IMR-90 (cell line): ENCODE results near the gene CD81. TPM values are rescaled to one million over a fixed set of nuclear protein-coding genes. Genes with fewer than 3 reads are reported as not detected.
"Not testable (repeated sequence)": the region's sequence is repeated elsewhere in the genome, so short reads cannot be mapped to it uniquely, and the experiment has no call there.

Source experiments
- ATAC-seq: fragments of 200-7000 bp; cut with Tn5 transposase; 2 replicates; pipeline ENCODE4 v1.9.1; 2020; ENCODE audit warnings: low read depth, mild to moderate bottlenecking, moderate library complexity
- BruUV-seq: library from RNA; stranded (reverse); fragments of 400-500 nt; replicated peaks from 2 replicates; lab custom pipeline; 2021; lab: Mats Ljungman, UMichigan
- CTCF ChIA-PET: fragments of 300-600 bp; formaldehyde crosslinking; extraction: SDS; loops from one replicate; lab custom pipeline; 2021; ENCODE audit warnings: antibody characterized with exemption; lab: Yijun Ruan, JAX
- POLR2A ChIA-PET: fragments of 300-600 bp; sonication (Branson Sonifier 250); formaldehyde crosslinking; loops from one replicate; lab custom pipeline; 2022; ENCODE audit warnings: antibody characterized with exemption; ENCODE audit not compliant: unreplicated experiment; lab: Charles Lee
- DNase-seq: peaks from one replicate; pipeline ENCODE4 v3.0.0; 2013
- H2AFZ ChIP-seq: replicated peaks from 2 replicates; pipeline ENCODE3; 2013; ENCODE audit warnings: low read length, mild to moderate bottlenecking; ENCODE audit not compliant: poor library complexity
- H2AK5ac ChIP-seq: 2 replicates; pipeline ENCODE4 v1.6.1; 2013; ENCODE audit warnings: low read depth, low read length, inconsistent platforms
- H2AK9ac ChIP-seq: replicated peaks from 2 replicates; pipeline ENCODE3; 2013; ENCODE audit warnings: mild to moderate bottlenecking, low read depth, low read length, moderate library complexity; ENCODE audit not compliant: poor library complexity
- H2BK120ac ChIP-seq: 2 replicates; pipeline ENCODE4 v1.6.1; 2013; ENCODE audit warnings: low read depth, low read length, inconsistent platforms
- H2BK15ac ChIP-seq: 3 replicates; pipeline ENCODE4 v1.6.1; 2013; ENCODE audit warnings: low read depth, low read length, inconsistent platforms
- H2BK20ac ChIP-seq: 2 replicates; pipeline ENCODE4 v1.6.1; 2013; ENCODE audit warnings: low read depth, mild to moderate bottlenecking, inconsistent platforms, low read length, moderate library complexity
- H2BK5ac ChIP-seq: 2 replicates; pipeline ENCODE4 v1.6.1; 2013; ENCODE audit warnings: mild to moderate bottlenecking, low read depth, low read length, inconsistent platforms; ENCODE audit not compliant: poor library complexity, severe bottlenecking
- H3K14ac ChIP-seq: replicated peaks from 2 replicates; pipeline ENCODE4 v1.6.1; 2013; ENCODE audit warnings: low read depth, low read length, inconsistent platforms
- H3K18ac ChIP-seq: 2 replicates; pipeline ENCODE4 v1.6.1; 2013; ENCODE audit warnings: low read depth, low read length, control low read depth
- H3K23ac ChIP-seq: 2 replicates; pipeline ENCODE4 v1.6.1; 2013; ENCODE audit warnings: low read depth, low read length, inconsistent platforms
- H3K27ac ChIP-seq: 2 replicates; pipeline ENCODE4 v1.5.1; 2013; ENCODE audit warnings: mild to moderate bottlenecking, control low read depth, low read length; ENCODE audit not compliant: insufficient read depth
- H3K27me3 ChIP-seq: 2 replicates; pipeline ENCODE4 v1.6.1; 2013; ENCODE audit warnings: low read length; ENCODE audit not compliant: control insufficient read depth, insufficient read depth
- H3K36me3 ChIP-seq: 2 replicates; pipeline ENCODE4 v1.6.1; 2013; ENCODE audit warnings: low read length, mixed read lengths; ENCODE audit not compliant: control insufficient read depth, insufficient read depth
- H3K4ac ChIP-seq: 2 replicates; pipeline ENCODE4 v1.6.1; 2013; ENCODE audit warnings: low read depth, low read length, inconsistent platforms
- H3K4me1 ChIP-seq: 2 replicates; pipeline ENCODE4 v1.6.1; 2013; ENCODE audit warnings: low read length, mixed read lengths; ENCODE audit not compliant: control insufficient read depth, insufficient read depth
- H3K4me2 ChIP-seq: 2 replicates; pipeline ENCODE4 v1.6.1; 2013; ENCODE audit warnings: low read depth, mild to moderate bottlenecking, control low read depth, low read length, moderate library complexity
- H3K4me3 ChIP-seq: 2 replicates; pipeline ENCODE4 v1.5.1; 2013; ENCODE audit warnings: low read depth, mild to moderate bottlenecking, control low read depth, low read length, moderate library complexity; ENCODE audit not compliant: insufficient read depth
- H3K56ac ChIP-seq: 2 replicates; pipeline ENCODE4 v1.6.1; 2013; ENCODE audit warnings: low read length, inconsistent platforms; ENCODE audit not compliant: insufficient read depth; ENCODE audit errors: extremely low read depth
- H3K79me1 ChIP-seq, 2 experiments: 2 replicates each; pipeline ENCODE4 v1.6.1; 2013; ENCODE audit warnings: low read length in 2 of 2, inconsistent platforms in 1 of 2, low read depth in 1 of 2
- H3K9ac ChIP-seq: 2 replicates; pipeline ENCODE4 v1.6.1; 2013; ENCODE audit warnings: low read depth, low read length, control low read depth
- H3K9me1 ChIP-seq: 2 replicates; pipeline ENCODE4 v1.6.1; 2013; ENCODE audit warnings: low read length, inconsistent platforms; ENCODE audit not compliant: insufficient read depth
- H3K9me3 ChIP-seq: 2 replicates; pipeline ENCODE4 v1.6.1; 2013; ENCODE audit warnings: low read length; ENCODE audit not compliant: control insufficient read depth, insufficient read depth
- H4K20me1 ChIP-seq: 2 replicates; pipeline ENCODE4 v1.6.1; 2013; ENCODE audit warnings: low read length, inconsistent platforms; ENCODE audit not compliant: insufficient read depth
- H4K5ac ChIP-seq: 2 replicates; pipeline ENCODE4 v1.6.1; 2013; ENCODE audit warnings: mild to moderate bottlenecking, low read depth, low read length, control low read depth
- H4K8ac ChIP-seq, 2 experiments: 2 replicates each; pipeline ENCODE4 v1.6.1; 2013; ENCODE audit warnings: low read depth in 2 of 2, low read length in 2 of 2, control low read depth in 1 of 2, inconsistent platforms in 1 of 2
- H4K91ac ChIP-seq: 2 replicates; pipeline ENCODE4 v1.6.1; 2013; ENCODE audit warnings: low read depth, low read length, inconsistent platforms; ENCODE audit not compliant: insufficient read depth
- MAZ ChIP-seq: IDR thresholded peaks from 2 replicates; pipeline ENCODE4 v1.6.1; 2012; ENCODE audit warnings: low read depth, mild to moderate bottlenecking, low read length, improper control_type of control experiment, moderate library complexity, borderline replicate concordance
- MXI1 ChIP-seq: IDR thresholded peaks from 2 replicates; pipeline ENCODE4 v1.6.1; 2012; ENCODE audit warnings: low read depth, mild to moderate bottlenecking, low read length, moderate library complexity, borderline replicate concordance
- NFE2L2 ChIP-seq: fragments of 150-350 bp; IDR thresholded peaks from 2 replicates; pipeline ENCODE4 v1.6.1; 2016; ENCODE audit warnings: low read depth, mild to moderate bottlenecking, low read length
- POLR2A ChIP-seq: IDR thresholded peaks from 2 replicates; pipeline ENCODE4 v1.6.1; 2012; ENCODE audit warnings: mild to moderate bottlenecking, low read depth, low read length
- RCOR1 ChIP-seq: IDR thresholded peaks from 2 replicates; pipeline ENCODE4 v1.6.1; 2012; ENCODE audit warnings: mild to moderate bottlenecking, low read length, improper control_type of control experiment; ENCODE audit not compliant: insufficient replicate concordance
- WGBS, 2 experiments: methylation state at CpG; one replicate each; pipeline versions ENCODE4 v1.1.5 to v1.1.7; 2013; ENCODE audit warnings: missing lambda C conversion rate in 2 of 2; ENCODE audit not compliant: insufficient read length in 1 of 2; ENCODE audit errors: extremely low coverage in 2 of 2; 5-methylcytosine and 5-hydroxymethylcytosine counted together
- dilution Hi-C: fragments of 300-500 bp; cut with HindIII; formaldehyde crosslinking; loops from one replicate; pipeline ENCODE4 v1.14.3; 2018; ENCODE audit warnings: low sequenced_read_pairs; ENCODE audit not compliant: unreplicated experiment
- in situ Hi-C: fragments of 300-500 bp; cut with MboI; formaldehyde crosslinking; loops from 3 replicates; pipeline ENCODE4 v1.14.3; 2019; ENCODE audit warnings: low sequenced_read_pairs, inconsistent platforms, mixed read lengths
- intact Hi-C: fragments of 100-400 bp; cut with micrococcal nuclease; formaldehyde crosslinking; loops from 2 replicates; pipeline ENCODE4 v1.10.0; 2022
- polyA plus RNA-seq, 3 experiments: library from polyadenylated mRNA; depleted of rRNA; stranded (reverse); fragments of >200 nt; gene quantifications; 2 replicates each; pipeline ENCODE4 v1.2.3, GENCODE V29; 2012; ENCODE audit warnings: low replicate concordance in 1 of 3
- total RNA-seq: library from RNA; depleted of rRNA; stranded (reverse); fragments of >200 nt; gene quantifications from 2 replicates; pipeline ENCODE4 v1.2.3, GENCODE V29; 2012
- TF ChIP-seq, protein P1 (sequence below): fragments of 150-350 bp; IDR thresholded peaks from 2 replicates; pipeline ENCODE4 v1.6.1; 2017; ENCODE audit warnings: mild to moderate bottlenecking, antibody characterized with exemption, low read length, low read depth

Gene CD81
- total and polyA plus RNA-seq, 2 of the 4 experiments (the other 2 are of a cell fraction) = 159 to 689 TPM

DNA sequence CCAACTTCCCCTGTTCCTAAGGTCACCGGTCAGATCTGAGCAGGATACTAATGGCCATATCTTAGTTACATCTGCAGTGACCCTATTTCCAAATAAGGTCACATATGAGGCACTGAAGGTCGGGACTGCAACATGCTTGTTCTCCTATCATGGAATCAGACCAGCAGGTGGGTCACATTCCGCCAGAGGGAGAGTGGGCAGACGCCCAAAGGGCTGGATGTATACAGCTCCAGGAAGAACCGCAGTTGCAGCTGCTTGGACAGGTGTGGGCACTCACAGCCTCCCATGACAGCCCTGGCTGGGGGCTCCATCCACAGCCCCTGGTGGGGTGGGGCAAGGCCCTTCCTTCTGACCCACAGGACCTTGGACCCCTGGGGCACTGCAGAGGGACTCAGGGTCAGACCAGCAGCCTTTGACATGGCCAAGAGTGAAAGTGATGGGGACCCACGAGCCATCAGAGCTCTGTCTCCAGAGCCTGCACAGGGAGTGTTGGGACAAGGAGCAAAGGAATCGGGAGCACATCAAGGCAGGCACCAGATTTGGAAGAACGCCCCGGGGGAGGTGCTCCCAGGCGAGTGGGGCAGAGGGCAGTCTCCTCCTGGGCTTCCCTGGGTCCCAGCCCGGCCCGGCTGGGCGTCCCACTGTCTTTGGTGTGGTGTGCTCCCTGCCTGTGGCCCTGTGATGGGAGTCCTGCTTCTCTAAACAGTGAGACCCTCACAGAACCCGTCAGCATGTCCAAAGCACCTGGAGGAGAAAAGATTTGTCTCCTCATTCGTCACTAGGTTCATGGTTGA is 13.3 kb upstream of the CD81 start:
- H2BK20ac ChIP-seq = no peak overlapping the region
- no peak overlapping the region for H3K27ac ChIP-seq
- H3K27me3 ChIP-seq = peaks cover 5% of the 10 kb centered on the region; the same call in 1 of the 2 replicates
- H3K4me3 ChIP-seq = no peak overlapping the region
- no peak overlapping the region for H4K91ac ChIP-seq
- H3K9me3 ChIP-seq = no peaks in the 10 kb centered on the region
- no peak overlapping the region for H4K5ac ChIP-seq
- no peak overlapping the region for H2AK5ac ChIP-seq
- BruUV-seq = no TSS peak
- H2AFZ ChIP-seq = no peak overlapping the region
- H3K14ac ChIP-seq = no peak overlapping the region
- H2BK5ac ChIP-seq = no peak overlapping the region
- POLR2A ChIA-PET = no interaction called here
- H3K36me3 ChIP-seq = no peaks in the 10 kb centered on the region
- DNase-seq = no peak
- H3K4ac ChIP-seq = no peak overlapping the region
- no peak overlapping the region for H2BK15ac ChIP-seq
- dilution Hi-C loops = no loop called here
- intact Hi-C loops = no loop called here
- H4K8ac ChIP-seq = no peak overlapping the region
- H3K79me1 ChIP-seq = no peaks in the 10 kb centered on the region
- H3K23ac ChIP-seq = no peak overlapping the region
- in situ Hi-C loops = no loop called here
- no peak for TF ChIP-seq POLR2A
- TF ChIP-seq RCOR1 = no peak
- TF ChIP-seq MAZ = no peak
- TF ChIP-seq MXI1 = no peak
- TF ChIP-seq, protein P1, sequence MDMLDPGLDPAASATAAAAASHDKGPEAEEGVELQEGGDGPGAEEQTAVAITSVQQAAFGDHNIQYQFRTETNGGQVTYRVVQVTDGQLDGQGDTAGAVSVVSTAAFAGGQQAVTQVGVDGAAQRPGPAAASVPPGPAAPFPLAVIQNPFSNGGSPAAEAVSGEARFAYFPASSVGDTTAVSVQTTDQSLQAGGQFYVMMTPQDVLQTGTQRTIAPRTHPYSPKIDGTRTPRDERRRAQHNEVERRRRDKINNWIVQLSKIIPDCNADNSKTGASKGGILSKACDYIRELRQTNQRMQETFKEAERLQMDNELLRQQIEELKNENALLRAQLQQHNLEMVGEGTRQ = no peak
- no peak for TF ChIP-seq NFE2L2
- no peaks in the 10 kb centered on the region for H3K4me1 ChIP-seq
- H2AK9ac ChIP-seq = no peak overlapping the region
- no peak overlapping the region for H3K56ac ChIP-seq
- WGBS, 2 experiments = 69% methylated on average over 6 of the region's 15 CpGs; no CpG with 5 or more reads in 1 of the 2 experiments
- H3K4me2 ChIP-seq = no peak overlapping the region
- no peaks in the 10 kb centered on the region; the same call in 1 of the 2 replicates for H3K9me1 ChIP-seq
- H3K9ac ChIP-seq = no peak overlapping the region
- no peak overlapping the region for H3K18ac ChIP-seq
- CTCF ChIA-PET = no interaction called here
- no peak overlapping the region for H2BK120ac ChIP-seq
- ATAC-seq = no peak
- 0 out of 2 replicates have a peak, but pooled peaks cover 6% of the 10 kb centered on the region for H4K20me1 ChIP-seq

GRCh38 chr11:2364386-2364785 is 12.7 kb upstream of the CD81 start:
- H4K5ac ChIP-seq, ATAC-seq, dilution Hi-C loops, H2AFZ ChIP-seq, H4K20me1 ChIP-seq, DNase-seq, H3K9me3 ChIP-seq, H3K18ac ChIP-seq, H3K4me1 ChIP-seq, BruUV-seq, H3K27ac ChIP-seq, POLR2A ChIA-PET, intact Hi-C loops, H2BK15ac ChIP-seq, H3K23ac ChIP-seq, H3K9me1 ChIP-seq, H3K4me2 ChIP-seq, H2AK9ac ChIP-seq, H2BK120ac ChIP-seq, H2BK5ac ChIP-seq, H3K36me3 ChIP-seq, H3K4ac ChIP-seq, H3K14ac ChIP-seq, H3K4me3 ChIP-seq, in situ Hi-C loops, H4K91ac ChIP-seq, H4K8ac ChIP-seq, H3K79me1 ChIP-seq, H2AK5ac ChIP-seq, CTCF ChIA-PET, H3K56ac ChIP-seq, H3K9ac ChIP-seq, H3K27me3 ChIP-seq, H2BK20ac ChIP-seq: not testable (repeated sequence)
- 80% methylated on average over 1 of the region's 12 CpGs; no CpG with 5 or more reads in 1 of the 2 experiments for WGBS, 2 experiments
